PC-9 (cell line): Measurements from ENCODE around the gene COA6. TPM values are rescaled to one million over a fixed set of nuclear protein-coding genes. Genes with fewer than 3 reads are reported as not detected.
"Not testable (repeated sequence)": the region's sequence is repeated elsewhere in the genome, so short reads cannot be mapped to it uniquely, and the experiment has no call there.

Experiments
- BruUV-seq: library from RNA; stranded (reverse); fragments of 400-500 nt; replicated peaks from 2 replicates; lab custom pipeline; 2021; lab: Mats Ljungman, UMichigan
- CTCF ChIA-PET: fragments of 300-600 bp; sonication (Branson Sonifier 250); formaldehyde crosslinking; loops from one replicate; lab custom pipeline; 2022; ENCODE audit warnings: antibody characterized with exemption; lab: Charles Lee
- POLR2A ChIA-PET: fragments of 300-600 bp; sonication (Branson Sonifier 250); formaldehyde crosslinking; loops from one replicate; lab custom pipeline; 2022; ENCODE audit warnings: antibody characterized with exemption; ENCODE audit not compliant: unreplicated experiment; lab: Charles Lee
- DNase-seq, 2 experiments: peaks; one replicate each; pipeline versions ENCODE4 v3.0.0 to v3.0.0-alpha.2; 2015 to 2022; ENCODE audit warnings: mixed read lengths in 1 of 2
- H2AFZ ChIP-seq: fragments of 200-600 bp; sonication (generic); 2 replicates; pipeline ENCODE4 v1.8.1; 2017; ENCODE audit warnings: antibody characterized with exemption
- H3F3A ChIP-seq: fragments of 200-600 bp; sonication (generic); 2 replicates; pipeline ENCODE4 v1.8.1; 2017; ENCODE audit warnings: antibody characterized with exemption, mild to moderate bottlenecking, low read depth; ENCODE audit not compliant: insufficient read depth
- H3K27ac ChIP-seq: fragments of 200-600 bp; sonication (generic); 2 replicates; pipeline ENCODE4 v1.6.1; 2016; ENCODE audit warnings: mixed run types
- H3K27me3 ChIP-seq: fragments of 200-600 bp; sonication (generic); 2 replicates; pipeline ENCODE4 v1.6.1; 2016; ENCODE audit warnings: low read depth, mixed run types; ENCODE audit not compliant: insufficient read depth
- H3K36me3 ChIP-seq: fragments of 200-600 bp; sonication (generic); 2 replicates; pipeline ENCODE4 v1.6.1; 2016; ENCODE audit warnings: low read depth, mixed run types
- H3K4me1 ChIP-seq: fragments of 200-600 bp; sonication (generic); replicated peaks from 2 replicates; pipeline ENCODE4 v1.6.1; 2016; ENCODE audit warnings: mixed run types; ENCODE audit not compliant: insufficient read depth
- H3K4me2 ChIP-seq: fragments of 200-600 bp; sonication (generic); 2 replicates; pipeline ENCODE4 v1.6.1; 2017; ENCODE audit warnings: mixed run types
- H3K4me3 ChIP-seq: fragments of 200-600 bp; sonication (generic); 2 replicates; pipeline ENCODE4 v1.6.1; 2016; ENCODE audit warnings: mixed run types
- H3K79me2 ChIP-seq: fragments of 200-600 bp; sonication (generic); 2 replicates; pipeline ENCODE4 v1.6.1; 2017; ENCODE audit warnings: low read depth, mixed run types
- H3K9me2 ChIP-seq: fragments of 200-600 bp; sonication (generic); 2 replicates; pipeline ENCODE4 v1.8.1; 2017; ENCODE audit warnings: mild to moderate bottlenecking; ENCODE audit not compliant: insufficient read depth
- H3K9me3 ChIP-seq: fragments of 200-600 bp; sonication (generic); 2 replicates; pipeline ENCODE4 v1.8.1; 2016; ENCODE audit warnings: low read depth; ENCODE audit not compliant: insufficient read depth
- H4K20me1 ChIP-seq: fragments of 200-600 bp; sonication (generic); 2 replicates; pipeline ENCODE4 v1.8.1; 2017; ENCODE audit not compliant: insufficient read depth
- EZH2 ChIP-seq: fragments of 200-600 bp; sonication (generic); IDR thresholded peaks from 2 replicates; pipeline ENCODE4 v1.8.0; 2017; ENCODE audit warnings: antibody characterized with exemption, low read depth
- intact Hi-C: fragments of 100-400 bp; cut with micrococcal nuclease; formaldehyde crosslinking; loops from one replicate; pipeline ENCODE4 v1.10.0; 2022; ENCODE audit not compliant: unreplicated experiment
- total RNA-seq: library from RNA; stranded (reverse); gene quantifications from 2 replicates; pipeline ENCODE4 v1.2.3, GENCODE V29; 2021
- TF ChIP-seq, protein P1 (sequence below): fragments of 200-600 bp; sonication (generic); conservative IDR thresholded peaks from 2 replicates; pipeline ENCODE4 v1.6.1; 2017; ENCODE audit warnings: mixed run types, antibody characterized with exemption, mild to moderate bottlenecking, moderate library complexity

The COA6 gene
- total RNA-seq, 1 experiment from 2014 or later, result 73.8 TPM

DNA sequence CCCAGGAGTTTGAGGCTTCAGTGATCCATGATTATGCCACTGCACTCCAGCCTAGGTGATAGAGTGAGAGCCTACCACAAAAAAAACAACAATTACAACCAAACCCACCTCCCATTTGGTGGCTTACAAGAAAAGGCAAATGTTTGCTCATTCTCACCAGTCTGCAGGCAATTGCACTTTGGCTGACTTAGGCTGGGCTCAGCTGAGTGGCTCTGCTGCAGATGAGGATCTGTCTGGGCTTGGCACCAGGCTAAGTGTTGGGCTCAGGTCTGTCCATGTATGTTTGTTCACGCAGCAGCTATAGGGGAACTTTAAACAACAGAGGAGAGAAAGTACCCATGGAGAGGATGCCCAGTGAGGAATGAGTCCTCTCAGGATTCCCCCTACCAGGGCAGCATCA is 28.0 kb upstream of the COA6 start:
- intact Hi-C loops, result no loop called here

DNA sequence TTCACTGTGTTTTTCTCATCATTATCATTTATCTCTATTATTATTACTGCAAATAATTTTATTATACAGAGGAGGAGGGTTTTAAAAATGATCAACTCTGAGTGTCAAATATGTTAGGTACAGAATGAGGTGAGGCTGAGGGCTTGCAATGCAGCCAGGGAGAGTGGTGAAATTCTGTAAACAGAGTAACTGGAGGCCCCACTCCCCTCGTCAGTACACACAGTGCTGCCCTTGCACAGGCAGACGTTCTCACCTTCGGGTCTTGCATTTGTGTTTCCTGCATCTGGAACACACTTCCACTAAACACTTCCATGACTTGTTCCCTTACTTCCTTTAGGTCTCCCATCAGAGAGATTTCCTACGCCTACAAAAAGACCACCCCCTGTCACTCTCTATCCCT is 24.3 kb upstream of the COA6 start:
- no peaks in the 10 kb centered on the region for H3K9me3 ChIP-seq
- no peaks in the 10 kb centered on the region for H3K9me2 ChIP-seq
- H3K27ac ChIP-seq, result no peak overlapping the region
- no peaks in the 10 kb centered on the region for H3K4me1 ChIP-seq
- no peak for DNase-seq
- intact Hi-C loops, result no loop called here
- ChIA-PET POLR2A (interaction anchor here (0.6 kb wide), 1 partner anchor 1019 kb away, joined by 3 read pairs; no protein-coding TSS in a partner anchor), CTCF (interaction anchor here (0.6 kb wide), 1 partner anchor 109 kb away, joined by 5 read pairs; no protein-coding TSS in a partner anchor)
- no peaks in the 10 kb centered on the region for H3K27me3 ChIP-seq
- H4K20me1 ChIP-seq, result no peaks in the 10 kb centered on the region
- H3K36me3 ChIP-seq, result no peaks in the 10 kb centered on the region
- no peak overlapping the region for H3K4me3 ChIP-seq
- TF ChIP-seq, protein P1, sequence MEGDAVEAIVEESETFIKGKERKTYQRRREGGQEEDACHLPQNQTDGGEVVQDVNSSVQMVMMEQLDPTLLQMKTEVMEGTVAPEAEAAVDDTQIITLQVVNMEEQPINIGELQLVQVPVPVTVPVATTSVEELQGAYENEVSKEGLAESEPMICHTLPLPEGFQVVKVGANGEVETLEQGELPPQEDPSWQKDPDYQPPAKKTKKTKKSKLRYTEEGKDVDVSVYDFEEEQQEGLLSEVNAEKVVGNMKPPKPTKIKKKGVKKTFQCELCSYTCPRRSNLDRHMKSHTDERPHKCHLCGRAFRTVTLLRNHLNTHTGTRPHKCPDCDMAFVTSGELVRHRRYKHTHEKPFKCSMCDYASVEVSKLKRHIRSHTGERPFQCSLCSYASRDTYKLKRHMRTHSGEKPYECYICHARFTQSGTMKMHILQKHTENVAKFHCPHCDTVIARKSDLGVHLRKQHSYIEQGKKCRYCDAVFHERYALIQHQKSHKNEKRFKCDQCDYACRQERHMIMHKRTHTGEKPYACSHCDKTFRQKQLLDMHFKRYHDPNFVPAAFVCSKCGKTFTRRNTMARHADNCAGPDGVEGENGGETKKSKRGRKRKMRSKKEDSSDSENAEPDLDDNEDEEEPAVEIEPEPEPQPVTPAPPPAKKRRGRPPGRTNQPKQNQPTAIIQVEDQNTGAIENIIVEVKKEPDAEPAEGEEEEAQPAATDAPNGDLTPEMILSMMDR, result no peak
- no peak for TF ChIP-seq EZH2
- H2AFZ ChIP-seq, result no peak overlapping the region
- no peaks in the 10 kb centered on the region for H3K79me2 ChIP-seq
- no peaks in the 10 kb centered on the region; the same call in 1 of the 2 replicates for H3F3A ChIP-seq
- BruUV-seq, result no TSS peak
- H3K4me2 ChIP-seq, result no peak overlapping the region

More for the DNA sequence above, 28.0 kb upstream of the COA6 start:
- TF ChIP-seq EZH2, result no peak
- no peaks in the 10 kb centered on the region for H3F3A ChIP-seq
- no TSS peak for BruUV-seq
- ChIA-PET POLR2A (no interaction called here), CTCF (no interaction called here)
- H3K4me3 ChIP-seq, result no peak overlapping the region
- H3K4me2 ChIP-seq, result no peak overlapping the region
- no peaks in the 10 kb centered on the region for H4K20me1 ChIP-seq
- H3K9me2 ChIP-seq, result no peaks in the 10 kb centered on the region
- H2AFZ ChIP-seq, result no peak overlapping the region
- no peaks in the 10 kb centered on the region for H3K4me1 ChIP-seq
- no peaks in the 10 kb centered on the region for H3K79me2 ChIP-seq
- H3K27ac ChIP-seq, result no peak overlapping the region
- no peak for DNase-seq
- no peaks in the 10 kb centered on the region for H3K36me3 ChIP-seq
- H3K27me3 ChIP-seq, result no peaks in the 10 kb centered on the region
- no peaks in the 10 kb centered on the region for H3K9me3 ChIP-seq

DNA sequence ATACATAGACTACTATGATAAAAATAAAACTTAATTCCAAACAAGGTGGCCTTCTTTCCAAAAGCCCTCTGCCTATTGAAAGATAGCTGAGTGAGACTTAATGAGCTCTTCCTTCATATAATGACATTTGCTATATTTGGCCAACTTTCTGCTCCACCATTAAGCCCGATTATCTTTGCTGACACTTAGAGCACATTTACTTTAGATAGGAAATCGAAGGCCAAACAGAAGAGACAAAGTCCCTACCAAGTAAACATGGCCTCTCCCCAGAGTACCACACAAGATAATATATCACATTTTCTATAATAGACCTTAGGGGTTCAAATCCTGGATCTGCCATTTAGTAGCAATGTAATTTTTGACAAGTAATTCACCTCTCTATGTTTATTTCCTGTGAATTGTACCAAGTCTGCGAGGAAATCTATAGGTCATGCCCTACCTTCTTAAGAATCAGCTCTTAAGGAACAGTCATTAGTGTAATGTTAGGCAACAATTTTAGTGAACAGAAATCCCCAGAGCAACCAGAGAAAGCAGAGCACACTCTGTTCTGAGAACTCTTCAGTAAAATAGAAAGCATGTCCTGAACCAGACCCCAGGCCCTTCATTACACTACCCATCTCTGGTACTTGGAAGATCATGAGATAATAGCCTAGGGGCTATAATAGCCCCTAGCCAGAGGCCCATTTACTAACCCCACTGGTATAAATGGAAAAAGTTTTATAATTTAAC is 17.3 kb upstream of the COA6 start:
- H3K4me1 ChIP-seq, result no peaks in the 10 kb centered on the region
- ChIA-PET POLR2A (interaction anchor here (0.6 to 0.7 kb wide), 2 partner anchors 15 to 143 kb away, joined by 3 to 4 read pairs; no protein-coding TSS in a partner anchor), CTCF (no interaction called here)
- no peaks in the 10 kb centered on the region for H3K27me3 ChIP-seq
- H3K4me2 ChIP-seq, result no peak overlapping the region
- H3K4me3 ChIP-seq, result no peak overlapping the region
- DNase-seq, result no peak
- no peaks in the 10 kb centered on the region; the same call in 1 of the 2 replicates for H3F3A ChIP-seq
- BruUV-seq, result TSS peak; percentile 89
- TF ChIP-seq EZH2, result no peak
- TF ChIP-seq, protein P1, result no peak
- H3K36me3 ChIP-seq, result no peaks in the 10 kb centered on the region
- no peak overlapping the region for H2AFZ ChIP-seq
- no peaks in the 10 kb centered on the region for H4K20me1 ChIP-seq
- no peaks in the 10 kb centered on the region; the same call in 1 of the 2 replicates for H3K9me3 ChIP-seq
- H3K79me2 ChIP-seq, result no peaks in the 10 kb centered on the region
- H3K27ac ChIP-seq, result no peak overlapping the region
- no peaks in the 10 kb centered on the region for H3K9me2 ChIP-seq
- intact Hi-C loops, result no loop called here

DNA sequence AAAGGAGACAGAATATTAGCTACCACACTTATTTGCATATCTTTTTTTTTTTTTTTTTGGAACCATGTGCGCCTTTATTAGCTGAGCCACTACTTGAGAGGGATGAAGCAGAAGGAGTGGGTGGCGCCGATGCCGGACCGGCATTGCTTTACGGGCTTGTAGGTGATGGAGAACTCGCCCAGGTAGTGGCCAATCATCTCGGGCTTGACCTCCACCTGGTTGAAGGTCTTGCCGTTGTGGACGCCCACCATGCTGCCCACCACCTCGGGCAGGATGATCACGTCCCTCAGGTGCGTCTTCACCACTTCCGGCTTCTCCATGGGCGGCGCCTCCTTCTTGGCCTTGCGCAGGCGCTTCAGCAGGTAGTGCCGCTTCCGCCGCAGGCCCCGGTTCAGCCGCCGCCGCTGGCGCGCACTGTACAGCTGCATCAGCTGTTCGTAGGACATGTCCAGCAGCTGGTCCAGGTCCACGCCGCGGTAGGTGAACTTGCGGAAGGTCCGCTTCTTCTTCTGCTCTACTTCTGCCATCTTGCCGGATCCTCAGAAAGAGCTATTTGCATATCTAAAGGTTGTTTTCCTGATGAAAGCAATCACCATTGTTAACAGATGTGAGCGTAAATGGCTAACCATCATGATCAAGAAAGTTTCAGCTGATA is 16.5 kb upstream of the COA6 start:
- H4K20me1 ChIP-seq, H3K4me1 ChIP-seq, H3F3A ChIP-seq, H3K9me3 ChIP-seq, H3K4me3 ChIP-seq, H3K27me3 ChIP-seq, intact Hi-C loops, BruUV-seq, H3K79me2 ChIP-seq, H2AFZ ChIP-seq, H3K36me3 ChIP-seq, CTCF ChIA-PET, H3K9me2 ChIP-seq, H3K27ac ChIP-seq, H3K4me2 ChIP-seq: not testable (repeated sequence)
- peak in 1 of 2 experiments; percentile 46 for DNase-seq
- POLR2A ChIA-PET, result interaction anchor here (0.6 to 0.7 kb wide), 3 partner anchors 15 to 192 kb away, joined by 3 to 16 read pairs (median 4); no protein-coding TSS in a partner anchor
